ENCODE measurements around the gene DGKZ. TPM values are rescaled to one million over a fixed set of nuclear protein-coding genes. Genes with fewer than 3 reads are reported as not detected.

The DGKZ gene
- total and polyA plus RNA-seq, 8 donors, result 24.0 to 405 (median 61.7) TPM

DNA sequence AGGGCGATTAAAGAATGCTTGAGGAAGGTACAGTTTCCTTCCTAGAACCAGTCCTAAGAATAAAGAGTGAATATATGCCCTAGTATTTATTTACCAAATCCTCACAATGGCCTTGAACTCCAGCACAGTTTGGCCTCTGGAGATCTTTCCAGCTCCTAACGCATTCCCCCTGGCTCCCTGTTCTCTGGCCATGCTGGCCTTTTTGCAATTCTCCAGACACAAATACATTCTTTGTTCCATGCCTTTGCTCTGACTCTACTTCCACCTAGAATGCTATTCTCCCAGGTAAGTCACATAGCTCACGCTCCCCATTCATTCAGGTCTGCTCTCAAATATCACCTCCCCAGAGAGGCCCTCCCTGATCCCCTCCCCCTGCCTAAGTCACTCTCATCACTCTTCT, 3.7 kb upstream of the DGKZ start:
- H3K4me3 ChIP-seq, result no peak overlapping the region
- H3K27ac ChIP-seq, result no peak overlapping the region
- H3K27me3 ChIP-seq, result no peaks in the 10 kb centered on the region
- H3K9me3 ChIP-seq, result no peaks in the 10 kb centered on the region
- TF ChIP-seq EP300 (IDR thresholded peaks at IDR 0.05) (no peak), POLR2A (IDR thresholded peaks at IDR 0.05) (no peak), POLR2AphosphoS5 (IDR thresholded peaks at IDR 0.05) (no peak)
- TF ChIP-seq, protein P1, sequence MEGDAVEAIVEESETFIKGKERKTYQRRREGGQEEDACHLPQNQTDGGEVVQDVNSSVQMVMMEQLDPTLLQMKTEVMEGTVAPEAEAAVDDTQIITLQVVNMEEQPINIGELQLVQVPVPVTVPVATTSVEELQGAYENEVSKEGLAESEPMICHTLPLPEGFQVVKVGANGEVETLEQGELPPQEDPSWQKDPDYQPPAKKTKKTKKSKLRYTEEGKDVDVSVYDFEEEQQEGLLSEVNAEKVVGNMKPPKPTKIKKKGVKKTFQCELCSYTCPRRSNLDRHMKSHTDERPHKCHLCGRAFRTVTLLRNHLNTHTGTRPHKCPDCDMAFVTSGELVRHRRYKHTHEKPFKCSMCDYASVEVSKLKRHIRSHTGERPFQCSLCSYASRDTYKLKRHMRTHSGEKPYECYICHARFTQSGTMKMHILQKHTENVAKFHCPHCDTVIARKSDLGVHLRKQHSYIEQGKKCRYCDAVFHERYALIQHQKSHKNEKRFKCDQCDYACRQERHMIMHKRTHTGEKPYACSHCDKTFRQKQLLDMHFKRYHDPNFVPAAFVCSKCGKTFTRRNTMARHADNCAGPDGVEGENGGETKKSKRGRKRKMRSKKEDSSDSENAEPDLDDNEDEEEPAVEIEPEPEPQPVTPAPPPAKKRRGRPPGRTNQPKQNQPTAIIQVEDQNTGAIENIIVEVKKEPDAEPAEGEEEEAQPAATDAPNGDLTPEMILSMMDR (IDR thresholded peaks at IDR 0.05), result no peak
- intact Hi-C loops (cut with DNase I; ENCODE audit: low total_unique reads), result no loop called here
- no peaks in the 10 kb centered on the region for H3K36me3 ChIP-seq
- DNase-seq, result no peak
- whole genome bisulfite sequencing, 5 donors, result 58 to 81% (median 65%) methylated on average over 3 of the region's 3 CpGs
- peaks cover 22 to 47% (median 38%) of the 10 kb centered on the region in 4 donors for H3K4me1 ChIP-seq

DNA sequence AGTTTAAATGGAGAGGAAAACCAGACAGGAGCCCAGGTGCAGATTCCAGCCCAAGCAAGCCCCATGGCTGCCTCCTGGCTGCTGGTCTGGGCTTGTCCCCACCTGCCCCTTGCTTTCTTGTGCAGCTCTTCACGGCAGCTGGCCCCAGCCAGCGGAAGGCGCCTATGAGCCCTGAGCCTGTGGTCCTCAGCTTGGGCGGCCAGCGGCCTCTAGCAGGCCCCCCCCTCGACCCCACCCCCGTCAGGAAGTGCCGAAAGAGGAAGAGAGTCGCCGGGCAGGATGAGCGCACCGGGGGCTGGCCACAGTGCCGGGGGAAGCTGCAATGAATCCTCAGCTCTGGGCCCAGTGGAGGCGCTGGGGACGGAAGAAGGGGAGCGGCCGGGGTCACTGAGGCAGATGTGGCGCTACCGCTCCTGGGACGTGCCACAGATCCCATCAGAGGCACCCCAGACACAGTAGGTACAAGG, 2.1 kb upstream of the DGKZ start:
- TF ChIP-seq, protein P1 (IDR thresholded peaks at IDR 0.05), result no peak
- TF ChIP-seq POLR2AphosphoS5 (IDR thresholded peaks at IDR 0.05) (no peak), EP300 (IDR thresholded peaks at IDR 0.05) (no peak), POLR2A (IDR thresholded peaks at IDR 0.05) (no peak)
- H3K36me3 ChIP-seq, result no peaks in the 10 kb centered on the region
- WGBS, 5 donors, result 55 to 74% (median 65%) methylated on average over 8 to 20 of the region's 20 CpGs
- peak overlapping the region; percentile 18 to 93 (median 54) for H3K4me3 ChIP-seq
- H3K27me3 ChIP-seq, result no peaks in the 10 kb centered on the region
- intact Hi-C loops (cut with DNase I; ENCODE audit: low total_unique reads), result no loop called here
- H3K27ac ChIP-seq, result peak overlapping the region in 4 of 5 donors; percentile 43 to 90 (median 76)
- H3K4me1 ChIP-seq, result peaks cover 20 to 48% (median 42%) of the 10 kb centered on the region in 4 donors
- H3K9me3 ChIP-seq, result no peaks in the 10 kb centered on the region
- peak in 1 of 2 donors; percentile 64 for DNase-seq

- TF ChIP-seq POLR2A (IDR thresholded peaks at IDR 0.05) (no peak), POLR2AphosphoS5 (IDR thresholded peaks at IDR 0.05) (no peak), EP300 (IDR thresholded peaks at IDR 0.05) (no peak)
- TF ChIP-seq, protein P1 (IDR thresholded peaks at IDR 0.05), result no peak
- DNase-seq, result no peak
- H3K4me3 ChIP-seq, result peak overlapping the region; percentile 18 to 93 (median 54)
- no peaks in the 10 kb centered on the region for H3K9me3 ChIP-seq
- WGBS, 5 donors, result 65 to 79% (median 74%) methylated on average over 10 of the region's 10 CpGs
- H3K27me3 ChIP-seq, result no peaks in the 10 kb centered on the region
- peak overlapping the region in 4 of 5 donors; percentile 43 to 90 (median 76) for H3K27ac ChIP-seq
- no peaks in the 10 kb centered on the region for H3K36me3 ChIP-seq
- intact Hi-C loops (cut with DNase I; ENCODE audit: low total_unique reads), result no loop called here
- H3K4me1 ChIP-seq, result peaks cover 21 to 56% (median 50%) of the 10 kb centered on the region in 4 donors
These were observed 1.3 kb upstream of the DGKZ start for GRCh38 chr11:46345881-46346484.

GRCh38 chr11:46347637-46348311, 511 bp downstream of the DGKZ start:
- 3 to 23% (median 4%) methylated on average over 19 to 63 of the region's 63 CpGs for WGBS, 5 donors
- H3K27ac ChIP-seq, result peak overlapping the region; percentile 74 to 90 (median 84)
- no peaks in the 10 kb centered on the region for H3K9me3 ChIP-seq
- peak overlapping the region; percentile 69 to 93 (median 82) for H3K4me3 ChIP-seq
- no peak for DNase-seq
- H3K27me3 ChIP-seq, result no peaks in the 10 kb centered on the region
- intact Hi-C loops (cut with DNase I; ENCODE audit: low total_unique reads), result no loop called here
- peaks cover 38 to 65% (median 60%) of the 10 kb centered on the region in 4 donors for H3K4me1 ChIP-seq
- TF ChIP-seq, protein P1 (IDR thresholded peaks at IDR 0.05), result no peak
- TF ChIP-seq POLR2A (IDR thresholded peaks at IDR 0.05) (no peak), POLR2AphosphoS5 (IDR thresholded peaks at IDR 0.05) (no peak), EP300 (IDR thresholded peaks at IDR 0.05) (no peak)
- no peaks in the 10 kb centered on the region for H3K36me3 ChIP-seq

Data from stomach (tissue), 9 donors.